ENCODE results near the gene ABCA2. TPM values are rescaled to one million over a fixed set of nuclear protein-coding genes. Genes with fewer than 3 reads are reported as not detected.
A peak's percentile ranks its signal among the peaks of the same experiment; 100 is the strongest.

ABCA2 gene
- total RNA-seq, result 47.6 and 55.1 TPM in 2 replicates
- long read RNA-seq, result 0 reads

GRCh38 chr9:137027369-137028262 lies at the start of gene ABCA2:
Gene ABCA2, minus strand, starts transcription at chr9:137028237. Its CDS starts 97 bp downstream, at chr9:137028140.
- no peaks in the 10 kb centered on the region for H3K27me3 Mint-ChIP-seq (ENCODE audit: unreplicated experiment)
- no peak for TF ChIP-seq CTCF (IDR thresholded peaks at IDR 0.05)
- peak within 1 kb of the TSS; percentile 7 for H3K27ac Mint-ChIP-seq (ENCODE audit: unreplicated experiment)
- peaks cover 12% of the 10 kb centered on the region for H3K4me1 Mint-ChIP-seq (ENCODE audit: unreplicated experiment)
- peak within 1 kb of the TSS; percentile 77 for H3K4me3 Mint-ChIP-seq (ENCODE audit: unreplicated experiment)
- no peaks in the 10 kb centered on the region for H3K36me3 Mint-ChIP-seq (ENCODE audit: unreplicated experiment)
- no peak for DNase-seq (ENCODE audit: extremely low spot score, unreplicated experiment)
- H3K9me3 Mint-ChIP-seq (ENCODE audit: unreplicated experiment), result no peaks in the 10 kb centered on the region

GRCh38 chr9:137077010-137077747 lies 49.1 kb upstream of the ABCA2 start, which contains the start of gene UAP1L1:
Gene UAP1L1, plus strand, starts transcription at chr9:137077517. Its CDS starts 16 bp downstream, at chr9:137077533.
- peaks cover 9% of the 10 kb centered on the region for H3K4me1 Mint-ChIP-seq (ENCODE audit: unreplicated experiment)
- no peak within 1 kb of the TSS for H3K27ac Mint-ChIP-seq (ENCODE audit: unreplicated experiment)
- peaks cover 2% of the 10 kb centered on the region for H3K36me3 Mint-ChIP-seq (ENCODE audit: unreplicated experiment)
- TF ChIP-seq CTCF (IDR thresholded peaks at IDR 0.05), result no peak
- no peaks in the 10 kb centered on the region for H3K9me3 Mint-ChIP-seq (ENCODE audit: unreplicated experiment)
- DNase-seq (ENCODE audit: extremely low spot score, unreplicated experiment), result no peak
- H3K27me3 Mint-ChIP-seq (ENCODE audit: unreplicated experiment), result no peaks in the 10 kb centered on the region
- H3K4me3 Mint-ChIP-seq (ENCODE audit: unreplicated experiment), result peak within 1 kb of the TSS; percentile 71

GRCh38 chr9:137076636-137077009 lies 48.6 kb upstream of the ABCA2 start:
- peaks cover 5% of the 10 kb centered on the region for H3K4me1 Mint-ChIP-seq (ENCODE audit: unreplicated experiment)
- H3K36me3 Mint-ChIP-seq (ENCODE audit: unreplicated experiment), result no peaks in the 10 kb centered on the region
- no peak for DNase-seq (ENCODE audit: extremely low spot score, unreplicated experiment)
- no peaks in the 10 kb centered on the region for H3K27me3 Mint-ChIP-seq (ENCODE audit: unreplicated experiment)
- TF ChIP-seq CTCF (IDR thresholded peaks at IDR 0.05), result no peak
- peak overlapping the region; percentile 68 for H3K4me3 Mint-ChIP-seq (ENCODE audit: unreplicated experiment)
- no peak overlapping the region for H3K27ac Mint-ChIP-seq (ENCODE audit: unreplicated experiment)
- H3K9me3 Mint-ChIP-seq (ENCODE audit: unreplicated experiment), result no peaks in the 10 kb centered on the region

GRCh38 chr9:137075275-137075775 lies 47.3 kb upstream of the ABCA2 start:
- Mint-ChIP-seq H3K4me3 (ENCODE audit: unreplicated experiment) (no peak overlapping the region), H3K27ac (ENCODE audit: unreplicated experiment) (no peak overlapping the region), H3K9me3 (ENCODE audit: unreplicated experiment) (no peaks in the 10 kb centered on the region), H3K27me3 (ENCODE audit: unreplicated experiment) (no peaks in the 10 kb centered on the region), H3K4me1 (ENCODE audit: unreplicated experiment) (peaks cover 17% of the 10 kb centered on the region), H3K36me3 (ENCODE audit: unreplicated experiment) (no peaks in the 10 kb centered on the region)
- TF ChIP-seq CTCF (IDR thresholded peaks at IDR 0.05), result no peak
- DNase-seq (ENCODE audit: extremely low spot score, unreplicated experiment), result no peak

All from osteocyte (in vitro differentiated cells).